Progenitor cell of endocrine pancreas (in vitro differentiated cells): ENCODE data around the gene C17orf100. TPM values are rescaled to one million over a fixed set of nuclear protein-coding genes. Genes with fewer than 3 reads are reported as not detected.

Source experiments
- DNase-seq: peaks from one replicate; pipeline ENCODE4 v3.0.0; 2021; ENCODE audit warnings: low spot score; ENCODE audit not compliant: unreplicated experiment
- H3K27ac Mint-ChIP-seq: 2 replicates; pipeline ENCODE4 v1.8.0; 2021; ENCODE audit warnings: mild to moderate bottlenecking, moderate library complexity, mixed read lengths
- H3K27me3 Mint-ChIP-seq: 2 replicates; pipeline ENCODE4 v1.8.0; 2021; ENCODE audit warnings: mixed read lengths
- H3K36me3 Mint-ChIP-seq: 2 replicates; pipeline ENCODE4 v1.8.0; 2022; ENCODE audit warnings: mixed read lengths; ENCODE audit not compliant: insufficient read depth
- H3K4me1 Mint-ChIP-seq: 2 replicates; pipeline ENCODE4 v1.8.0; 2021; ENCODE audit warnings: low read depth, mixed read lengths
- H3K4me3 Mint-ChIP-seq: 2 replicates; pipeline ENCODE4 v1.8.0; 2021; ENCODE audit warnings: low read depth, mild to moderate bottlenecking, moderate library complexity, mixed read lengths
- H3K9me3 Mint-ChIP-seq: 2 replicates; pipeline ENCODE4 v1.8.0; 2021; ENCODE audit warnings: low read depth, mixed read lengths
- total RNA-seq: library from RNA; stranded (reverse); gene quantifications from 2 replicates; pipeline ENCODE4 v1.2.1, GENCODE V29; 2021
- TF ChIP-seq, protein P1 (sequence below): fragments of 200-600 bp; sonication (generic); IDR thresholded peaks from one replicate; pipeline ENCODE4 v1.5.0; 2021; ENCODE audit warnings: antibody characterized with exemption, mild to moderate bottlenecking; ENCODE audit not compliant: unreplicated experiment

The C17orf100 gene
- total RNA-seq, 1 donor from 2014 or later: 6.1 TPM

GRCh38 chr17:6666077-6666521 is 14.5 kb downstream of the C17orf100 start:
- no peaks in the 10 kb centered on the region for H3K9me3 Mint-ChIP-seq
- H3K27me3 Mint-ChIP-seq: peaks cover 18% of the 10 kb centered on the region
- no peak overlapping the region for H3K27ac Mint-ChIP-seq
- H3K36me3 Mint-ChIP-seq: peaks cover 3% of the 10 kb centered on the region
- H3K4me1 Mint-ChIP-seq: no peaks in the 10 kb centered on the region
- H3K4me3 Mint-ChIP-seq: no peak overlapping the region
- TF ChIP-seq, protein P1, sequence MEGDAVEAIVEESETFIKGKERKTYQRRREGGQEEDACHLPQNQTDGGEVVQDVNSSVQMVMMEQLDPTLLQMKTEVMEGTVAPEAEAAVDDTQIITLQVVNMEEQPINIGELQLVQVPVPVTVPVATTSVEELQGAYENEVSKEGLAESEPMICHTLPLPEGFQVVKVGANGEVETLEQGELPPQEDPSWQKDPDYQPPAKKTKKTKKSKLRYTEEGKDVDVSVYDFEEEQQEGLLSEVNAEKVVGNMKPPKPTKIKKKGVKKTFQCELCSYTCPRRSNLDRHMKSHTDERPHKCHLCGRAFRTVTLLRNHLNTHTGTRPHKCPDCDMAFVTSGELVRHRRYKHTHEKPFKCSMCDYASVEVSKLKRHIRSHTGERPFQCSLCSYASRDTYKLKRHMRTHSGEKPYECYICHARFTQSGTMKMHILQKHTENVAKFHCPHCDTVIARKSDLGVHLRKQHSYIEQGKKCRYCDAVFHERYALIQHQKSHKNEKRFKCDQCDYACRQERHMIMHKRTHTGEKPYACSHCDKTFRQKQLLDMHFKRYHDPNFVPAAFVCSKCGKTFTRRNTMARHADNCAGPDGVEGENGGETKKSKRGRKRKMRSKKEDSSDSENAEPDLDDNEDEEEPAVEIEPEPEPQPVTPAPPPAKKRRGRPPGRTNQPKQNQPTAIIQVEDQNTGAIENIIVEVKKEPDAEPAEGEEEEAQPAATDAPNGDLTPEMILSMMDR: peak; percentile 92
- peak; percentile 66 for DNase-seq

- Mint-ChIP-seq H3K27ac (no peak overlapping the region), H3K9me3 (no peaks in the 10 kb centered on the region), H3K4me1 (no peaks in the 10 kb centered on the region), H3K27me3 (peaks cover 18% of the 10 kb centered on the region), H3K36me3 (peaks cover 3% of the 10 kb centered on the region), H3K4me3 (no peak overlapping the region)
- TF ChIP-seq, protein P1: no peak
- no peak for DNase-seq
Measured at GRCh38 chr17:6666557-6666956, 15.0 kb downstream of the C17orf100 start.

- H3K36me3 Mint-ChIP-seq: peaks cover 3% of the 10 kb centered on the region
- H3K4me1 Mint-ChIP-seq: no peaks in the 10 kb centered on the region
- no peaks in the 10 kb centered on the region for H3K9me3 Mint-ChIP-seq
- no peak for DNase-seq
- H3K4me3 Mint-ChIP-seq: no peak overlapping the region
- no peak overlapping the region for H3K27ac Mint-ChIP-seq
- TF ChIP-seq, protein P1: no peak
- peaks cover 18% of the 10 kb centered on the region for H3K27me3 Mint-ChIP-seq
Measured at GRCh38 chr17:6667516-6667915, 16.0 kb downstream of the C17orf100 start.

GRCh38 chr17:6668219-6668618 is 16.7 kb downstream of the C17orf100 start:
- TF ChIP-seq, protein P1: no peak
- Mint-ChIP-seq H3K27ac (no peak overlapping the region), H3K4me3 (no peak overlapping the region), H3K4me1 (no peaks in the 10 kb centered on the region), H3K36me3 (peaks cover 3% of the 10 kb centered on the region), H3K27me3 (peaks cover 18% of the 10 kb centered on the region), H3K9me3 (no peaks in the 10 kb centered on the region)
- DNase-seq: no peak

DNA sequence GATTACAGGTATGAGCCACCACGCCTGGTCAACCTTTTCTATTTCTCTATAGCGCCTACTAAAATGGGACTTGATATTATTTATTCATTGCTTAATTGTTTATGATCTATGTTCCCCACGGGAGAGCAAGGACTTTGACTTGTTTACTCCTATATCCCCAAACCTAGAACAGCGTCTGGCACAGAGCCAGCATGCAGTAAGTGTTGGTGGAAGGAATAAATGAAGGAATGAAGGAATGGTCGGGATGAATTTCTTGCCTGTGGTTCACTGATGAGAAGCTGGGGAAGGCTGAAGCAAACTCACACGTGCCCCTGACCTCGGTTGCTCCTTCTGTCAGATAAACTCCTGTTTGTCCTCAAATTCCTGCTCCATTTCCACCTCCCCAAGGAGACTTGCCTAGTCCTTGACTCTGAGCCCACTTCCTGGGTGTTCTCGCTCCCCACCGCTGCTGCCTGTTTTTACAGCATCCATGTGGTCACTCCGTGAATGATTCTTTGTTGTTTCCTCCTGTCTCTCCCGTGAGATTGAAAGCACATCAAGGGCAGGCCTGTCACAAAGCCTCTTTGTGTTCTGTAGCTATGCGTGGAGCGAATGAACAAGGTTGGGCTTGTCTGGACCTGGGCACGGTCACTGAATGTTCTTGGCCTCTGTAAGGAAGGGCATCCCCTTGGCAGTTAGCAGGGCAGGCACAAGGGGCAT is 17.3 kb downstream of the C17orf100 start:
- Mint-ChIP-seq H3K4me3 (no peak overlapping the region), H3K36me3 (peaks cover 3% of the 10 kb centered on the region), H3K27me3 (peaks cover 18% of the 10 kb centered on the region), H3K9me3 (no peaks in the 10 kb centered on the region), H3K27ac (peak overlapping the region; percentile 21), H3K4me1 (no peaks in the 10 kb centered on the region)
- TF ChIP-seq, protein P1: no peak
- no peak for DNase-seq
